ENCODE data around the gene PNPLA6. TPM values are rescaled to one million over a fixed set of nuclear protein-coding genes. Genes with fewer than 3 reads are reported as not detected.
A peak's percentile ranks its signal among the peaks of the same experiment; 100 is the strongest.

Gene PNPLA6
- polyA plus RNA-seq (2013), result 36.1 TPM

DNA sequence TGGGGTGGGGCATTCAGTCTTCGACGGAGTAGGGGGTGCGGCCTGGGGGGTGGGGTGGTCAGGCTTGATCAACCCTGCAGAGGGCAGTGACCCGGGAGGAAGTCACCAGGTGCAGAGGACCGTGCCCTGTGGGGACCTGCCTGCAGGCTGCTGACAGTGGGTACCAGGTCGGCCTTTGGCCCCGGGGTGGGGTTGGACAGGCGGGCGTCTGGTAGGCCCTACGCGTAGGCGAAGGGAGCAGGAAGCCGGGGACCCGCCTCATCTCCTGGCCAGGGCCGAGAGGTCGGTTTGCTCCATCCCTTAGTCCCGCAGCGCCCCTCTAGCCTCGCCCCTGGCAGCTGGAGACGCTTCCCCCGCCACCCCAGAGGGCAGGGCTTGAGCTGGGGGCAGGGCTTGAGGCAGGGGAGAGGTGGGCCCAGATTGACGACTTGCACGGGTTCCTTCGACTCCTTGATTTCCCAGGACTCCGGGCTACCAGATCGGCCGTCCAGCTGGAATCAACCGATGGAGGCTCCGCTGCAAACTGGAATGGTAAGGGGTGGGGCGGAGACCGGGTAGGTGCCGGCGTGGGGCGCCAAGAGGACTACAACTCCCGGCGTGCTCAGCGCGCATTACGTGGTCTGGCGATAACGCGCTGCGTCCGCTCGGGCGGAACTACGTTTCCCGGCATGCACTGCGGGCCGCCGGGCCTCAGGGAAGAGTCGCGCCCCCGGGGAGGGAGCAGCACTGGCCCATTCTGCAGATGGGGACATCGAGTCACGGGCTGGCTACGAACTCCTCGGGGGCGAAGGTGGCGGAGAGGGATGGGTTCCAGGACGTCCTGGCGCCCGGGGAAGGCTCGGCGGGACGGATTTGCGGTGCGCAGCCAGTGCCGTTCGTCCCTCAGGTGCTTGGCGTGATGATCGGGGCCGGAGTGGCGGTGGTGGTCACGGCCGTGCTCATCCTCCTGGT is at the start of gene PNPLA6:
PNPLA6 (plus strand) TSS at position 671 of the 951 bp plus-strand sequence; CDS start at position 743, 72 bp downstream.
- POLR2A ChIA-PET, result interaction anchor here (0.5 kb wide), 1 partner anchor 31 kb away, joined by 3 read pairs; no protein-coding TSS in a partner anchor

DNA sequence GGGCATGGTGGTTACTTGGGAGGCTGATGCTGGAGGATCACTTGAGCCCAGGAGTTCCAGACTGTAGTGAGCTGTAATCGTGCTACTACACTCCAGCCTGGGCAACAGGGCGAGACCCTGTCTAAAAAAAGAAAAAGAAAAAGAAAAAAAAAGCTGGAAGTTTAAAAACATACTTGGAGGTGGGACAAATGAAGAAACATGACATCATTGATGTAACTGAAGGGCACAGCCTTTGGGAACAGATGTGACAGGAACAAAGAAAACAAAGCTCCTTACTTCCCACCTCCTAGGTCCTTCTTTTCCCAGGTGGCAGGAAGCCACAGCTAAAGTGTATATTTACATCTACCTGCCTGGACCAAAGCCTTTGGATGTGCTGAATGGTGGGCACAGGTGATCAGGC is 48.6 kb upstream of the PNPLA6 start:
- 100% methylated on average over 2 of the region's 2 CpGs for WGBS (ENCODE audit: insufficient coverage)
- peaks cover 0 to 40% (median 28%) of the 10 kb centered on the region in 4 experiments for H3K4me1 ChIP-seq (ENCODE audit: control extremely low read depth in 1 of 4, control insufficient read depth in 4 of 4, insufficient read depth in 4 of 4, low read length in 3 of 4)
- no peak for DNase-seq
- no peaks in the 10 kb centered on the region for H3K36me3 ChIP-seq (ENCODE audit: control insufficient read depth in 4 of 4, insufficient read depth in 4 of 4, low read length in 3 of 4)
- ChIA-PET POLR2A (no interaction called here), CTCF (interaction anchor here (0.9 to 1.2 kb wide), 2 partner anchors 9 to 30 kb away, joined by 3 read pairs; no protein-coding TSS in a partner anchor)
- H3K9me3 ChIP-seq (ENCODE audit: control extremely low read depth in 1 of 5, control insufficient read depth in 4 of 5, insufficient read depth in 2 of 5, low read depth in 1 of 5, low read length in 4 of 5), result no peaks in the 10 kb centered on the region
- no peak overlapping the region for H3K4me3 ChIP-seq (ENCODE audit: control insufficient read depth in 1 of 7, extremely low read depth in 1 of 7, insufficient read depth in 4 of 7, low read depth in 2 of 7, low read length in 6 of 7)
- H3K27me3 ChIP-seq (replicated peaks in 2 of 5; ENCODE audit: control insufficient read depth in 4 of 5, insufficient read depth in 5 of 5, low read length in 4 of 5), result no peaks in the 10 kb centered on the region
- H3K27ac ChIP-seq (ENCODE audit: insufficient read depth in 1 of 2, low read depth in 1 of 2, low read length in 2 of 2, poor library complexity in 1 of 2, severe bottlenecking in 2 of 2), result no peak overlapping the region

More for the DNA sequence above, at the start of gene PNPLA6:
- WGBS (ENCODE audit: insufficient coverage), result under 1% methylated on average over 71 of the region's 76 CpGs
- Histone ChIP-seq H3K27ac (ENCODE audit: insufficient read depth in 1 of 2, low read depth in 1 of 2, low read length in 2 of 2, poor library complexity in 1 of 2, severe bottlenecking in 2 of 2) (peak within 1 kb of the TSS in 1 of 2 experiments; percentile 80), H3K9me3 (ENCODE audit: control extremely low read depth in 1 of 5, control insufficient read depth in 4 of 5, insufficient read depth in 2 of 5, low read depth in 1 of 5, low read length in 4 of 5) (no peaks in the 10 kb centered on the region), H3K27me3 (replicated peaks in 2 of 5; ENCODE audit: control insufficient read depth in 4 of 5, insufficient read depth in 5 of 5, low read length in 4 of 5) (no peaks in the 10 kb centered on the region), H3K36me3 (ENCODE audit: control insufficient read depth in 4 of 4, insufficient read depth in 4 of 4, low read length in 3 of 4) (peaks cover 0 to 23% (median 17%) of the 10 kb centered on the region in 4 experiments), H3K4me1 (ENCODE audit: control extremely low read depth in 1 of 4, control insufficient read depth in 4 of 4, insufficient read depth in 4 of 4, low read length in 3 of 4) (peaks cover 0 to 31% (median 25%) of the 10 kb centered on the region in 4 experiments), H3K4me3 (ENCODE audit: control insufficient read depth in 1 of 7, extremely low read depth in 1 of 7, insufficient read depth in 4 of 7, low read depth in 2 of 7, low read length in 6 of 7) (peak within 1 kb of the TSS; percentile 85 to 98 (median 89))
- peak; percentile 92 to 95 (median 94) for DNase-seq
- CTCF ChIA-PET, result interaction anchor here (0.6 to 1.1 kb wide), 3 partner anchors 10 to 14 kb away, joined by 3 to 4 read pairs (median 3); no protein-coding TSS in a partner anchor

DNA sequence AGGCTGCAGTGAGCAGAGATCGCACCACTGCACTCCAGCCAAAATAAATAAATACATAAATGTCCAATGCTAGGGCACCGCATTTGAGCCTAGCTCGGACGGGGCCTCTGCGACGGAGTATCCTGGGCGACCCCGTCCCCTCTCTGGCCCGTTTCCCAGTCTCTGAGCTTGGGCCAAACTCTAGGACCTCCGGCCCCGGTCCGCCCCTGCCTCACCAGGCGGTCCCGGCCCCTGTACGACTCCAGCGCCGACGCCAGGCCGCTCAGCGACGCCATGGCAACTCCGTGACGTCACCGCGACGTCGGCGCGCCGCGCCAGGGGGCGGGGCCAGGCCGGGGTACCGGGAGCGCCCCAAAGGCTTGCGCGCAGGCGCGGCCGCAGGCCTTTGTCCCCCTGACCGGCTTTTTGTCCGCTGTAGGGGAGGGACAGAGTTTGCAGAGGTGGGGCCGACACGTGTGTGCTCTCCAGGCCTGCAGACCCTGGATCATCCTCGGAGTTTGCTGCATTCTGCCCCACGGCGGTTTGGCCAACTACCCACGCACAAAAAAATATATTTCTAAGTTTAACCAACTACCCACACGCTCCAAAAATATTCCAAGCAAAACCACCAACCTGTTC is 46.7 kb upstream of the PNPLA6 start, which contains the start of gene PEX11G:
PEX11G (minus strand) TSS at position 300 of the 618 bp plus-strand sequence; CDS start at position 275, 25 bp downstream.
- H3K36me3 ChIP-seq (ENCODE audit: control insufficient read depth in 4 of 4, insufficient read depth in 4 of 4, low read length in 3 of 4), result no peaks in the 10 kb centered on the region
- ChIA-PET POLR2A (no interaction called here), CTCF (interaction anchor here (0.5 to 1.1 kb wide), 4 partner anchors 9 to 219 kb away, joined by 3 to 4 read pairs (median 3); a partner anchor contains a TSS)
- H3K9me3 ChIP-seq (ENCODE audit: control extremely low read depth in 1 of 5, control insufficient read depth in 4 of 5, insufficient read depth in 2 of 5, low read depth in 1 of 5, low read length in 4 of 5), result no peaks in the 10 kb centered on the region
- peaks cover 0 to 29% (median 20%) of the 10 kb centered on the region in 4 experiments for H3K4me1 ChIP-seq (ENCODE audit: control extremely low read depth in 1 of 4, control insufficient read depth in 4 of 4, insufficient read depth in 4 of 4, low read length in 3 of 4)
- peak within 1 kb of the TSS; percentile 52 to 87 (median 71) for H3K4me3 ChIP-seq (ENCODE audit: control insufficient read depth in 1 of 7, extremely low read depth in 1 of 7, insufficient read depth in 4 of 7, low read depth in 2 of 7, low read length in 6 of 7)
- 1% methylated on average over 49 of the region's 49 CpGs for WGBS (ENCODE audit: insufficient coverage)
- DNase-seq, result peak; percentile 84 to 90 (median 87)
- no peaks in the 10 kb centered on the region for H3K27me3 ChIP-seq (replicated peaks in 2 of 5; ENCODE audit: control insufficient read depth in 4 of 5, insufficient read depth in 5 of 5, low read length in 4 of 5)
- H3K27ac ChIP-seq (ENCODE audit: insufficient read depth in 1 of 2, low read depth in 1 of 2, low read length in 2 of 2, poor library complexity in 1 of 2, severe bottlenecking in 2 of 2), result peak within 1 kb of the TSS; percentile 81 to 89

DNA sequence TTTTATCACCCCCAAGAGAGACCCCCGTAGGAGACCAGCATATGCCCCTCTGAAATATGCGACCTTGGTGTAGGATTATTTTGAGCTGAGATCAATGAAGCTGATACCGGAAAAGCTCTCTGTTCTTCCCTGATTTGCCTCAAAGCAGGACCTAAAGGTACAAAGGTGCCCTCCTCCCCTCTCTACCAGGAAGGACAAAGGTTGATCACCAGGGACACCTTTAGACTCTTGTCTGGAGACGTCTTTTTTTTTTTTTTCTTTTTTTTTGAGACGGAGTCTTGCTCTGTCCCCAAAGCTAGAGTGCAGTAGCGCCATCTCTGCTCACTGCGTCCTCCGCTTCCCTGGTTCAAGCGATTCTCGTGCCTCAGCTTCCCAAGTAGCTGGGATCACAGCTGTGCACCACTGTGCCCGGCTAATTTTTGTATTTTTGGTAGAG is 45.9 kb upstream of the PNPLA6 start:
- H3K27ac ChIP-seq (ENCODE audit: insufficient read depth in 1 of 2, low read depth in 1 of 2, low read length in 2 of 2, poor library complexity in 1 of 2, severe bottlenecking in 2 of 2), result peak overlapping the region in 1 of 2 experiments; percentile 89
- no peaks in the 10 kb centered on the region for H3K36me3 ChIP-seq (ENCODE audit: control insufficient read depth in 4 of 4, insufficient read depth in 4 of 4, low read length in 3 of 4)
- H3K9me3 ChIP-seq (ENCODE audit: control extremely low read depth in 1 of 5, control insufficient read depth in 4 of 5, insufficient read depth in 2 of 5, low read depth in 1 of 5, low read length in 4 of 5), result no peaks in the 10 kb centered on the region
- no peaks in the 10 kb centered on the region for H3K27me3 ChIP-seq (replicated peaks in 2 of 5; ENCODE audit: control insufficient read depth in 4 of 5, insufficient read depth in 5 of 5, low read length in 4 of 5)
- DNase-seq, result no peak
- ChIA-PET POLR2A (interaction anchor here (0.5 kb wide), 1 partner anchor 20 kb away, joined by 4 read pairs; no protein-coding TSS in a partner anchor), CTCF (interaction anchor here (0.7 to 1.1 kb wide), 2 partner anchors 15 to 31 kb away, joined by 3 to 4 read pairs; no protein-coding TSS in a partner anchor)
- peak overlapping the region in 2 of 7 experiments; percentile 74 to 87 for H3K4me3 ChIP-seq (ENCODE audit: control insufficient read depth in 1 of 7, extremely low read depth in 1 of 7, insufficient read depth in 4 of 7, low read depth in 2 of 7, low read length in 6 of 7)
- H3K4me1 ChIP-seq (ENCODE audit: control extremely low read depth in 1 of 4, control insufficient read depth in 4 of 4, insufficient read depth in 4 of 4, low read length in 3 of 4), result peaks cover 0 to 31% (median 20%) of the 10 kb centered on the region in 4 experiments
- WGBS (ENCODE audit: insufficient coverage), result 96% methylated on average over 7 of the region's 11 CpGs

DNA sequence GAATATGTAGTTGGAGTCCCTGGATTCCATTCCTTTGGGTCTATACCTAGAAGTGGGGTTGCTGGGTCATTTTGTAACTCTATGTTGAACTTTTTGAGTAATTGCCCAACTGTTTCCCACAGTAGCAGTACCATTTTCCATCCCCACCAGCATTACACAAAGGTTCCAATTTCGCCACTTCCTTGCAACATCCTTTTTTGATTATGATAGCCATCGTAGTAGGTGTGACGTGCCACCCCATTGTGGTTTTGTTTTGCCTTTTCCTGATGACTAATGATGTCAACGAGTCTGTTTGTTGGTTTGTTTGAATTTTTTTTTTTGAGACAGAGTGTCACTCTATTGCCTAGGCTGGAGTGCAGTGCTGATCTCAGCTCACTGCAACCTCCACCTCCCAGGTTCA is 43.4 kb upstream of the PNPLA6 start:
- no peaks in the 10 kb centered on the region for H3K36me3 ChIP-seq (ENCODE audit: control insufficient read depth in 4 of 4, insufficient read depth in 4 of 4, low read length in 3 of 4)
- peaks cover 0 to 32% (median 20%) of the 10 kb centered on the region in 4 experiments for H3K4me1 ChIP-seq (ENCODE audit: control extremely low read depth in 1 of 4, control insufficient read depth in 4 of 4, insufficient read depth in 4 of 4, low read length in 3 of 4)
- POLR2A ChIA-PET, result no interaction called here
- no peak overlapping the region for H3K4me3 ChIP-seq (ENCODE audit: control insufficient read depth in 1 of 7, extremely low read depth in 1 of 7, insufficient read depth in 4 of 7, low read depth in 2 of 7, low read length in 6 of 7)
- DNase-seq, result peak; percentile 61 to 81 (median 74)
- CTCF ChIA-PET, result no interaction called here
- H3K27me3 ChIP-seq (replicated peaks in 2 of 5; ENCODE audit: control insufficient read depth in 4 of 5, insufficient read depth in 5 of 5, low read length in 4 of 5), result no peaks in the 10 kb centered on the region
- no peaks in the 10 kb centered on the region for H3K9me3 ChIP-seq (ENCODE audit: control extremely low read depth in 1 of 5, control insufficient read depth in 4 of 5, insufficient read depth in 2 of 5, low read depth in 1 of 5, low read length in 4 of 5)
- WGBS (ENCODE audit: insufficient coverage), result 23% methylated on average over 2 of the region's 4 CpGs
- H3K27ac ChIP-seq (ENCODE audit: insufficient read depth in 1 of 2, low read depth in 1 of 2, low read length in 2 of 2, poor library complexity in 1 of 2, severe bottlenecking in 2 of 2), result no peak overlapping the region

DNA sequence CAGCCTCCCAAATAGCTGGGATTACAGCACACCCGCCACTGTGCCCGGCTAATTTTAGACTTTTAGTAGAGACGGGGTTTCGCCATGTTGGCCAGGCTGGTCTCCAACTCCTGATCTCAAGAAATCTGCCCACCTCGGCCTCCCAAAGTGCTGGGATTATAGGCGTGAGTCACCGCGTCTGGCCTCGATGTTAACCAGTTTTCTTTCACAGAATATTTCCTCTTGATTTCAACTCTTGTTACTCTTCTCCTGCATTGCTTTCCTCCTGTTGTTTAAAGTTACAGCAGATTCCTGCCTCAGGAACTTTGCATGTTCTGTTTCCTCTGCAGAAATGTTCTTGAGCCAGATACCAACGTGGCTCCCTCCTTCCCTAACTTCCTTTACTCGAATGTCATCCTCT is 43.0 kb upstream of the PNPLA6 start:
- Histone ChIP-seq H3K36me3 (ENCODE audit: control insufficient read depth in 4 of 4, insufficient read depth in 4 of 4, low read length in 3 of 4) (no peaks in the 10 kb centered on the region), H3K27me3 (replicated peaks in 2 of 5; ENCODE audit: control insufficient read depth in 4 of 5, insufficient read depth in 5 of 5, low read length in 4 of 5) (no peaks in the 10 kb centered on the region), H3K4me1 (ENCODE audit: control extremely low read depth in 1 of 4, control insufficient read depth in 4 of 4, insufficient read depth in 4 of 4, low read length in 3 of 4) (peaks cover 0 to 32% (median 20%) of the 10 kb centered on the region in 4 experiments), H3K4me3 (ENCODE audit: control insufficient read depth in 1 of 7, extremely low read depth in 1 of 7, insufficient read depth in 4 of 7, low read depth in 2 of 7, low read length in 6 of 7) (no peak overlapping the region), H3K27ac (ENCODE audit: insufficient read depth in 1 of 2, low read depth in 1 of 2, low read length in 2 of 2, poor library complexity in 1 of 2, severe bottlenecking in 2 of 2) (no peak overlapping the region), H3K9me3 (ENCODE audit: control extremely low read depth in 1 of 5, control insufficient read depth in 4 of 5, insufficient read depth in 2 of 5, low read depth in 1 of 5, low read length in 4 of 5) (no peaks in the 10 kb centered on the region)
- no peak for DNase-seq
- CTCF ChIA-PET, result no interaction called here
- POLR2A ChIA-PET, result no interaction called here
- 85% methylated on average over 11 of the region's 11 CpGs for WGBS (ENCODE audit: insufficient coverage)

All from common myeloid progenitor, CD34-positive (primary cell).